Mammary epithelial cell (primary cell): Measurements from ENCODE around the gene SMOC1.

ENCODE experiments used
- CTCF ChIP-seq, 2 donors: IDR thresholded peaks in 1 of 2; conservative IDR thresholded peaks in 1 of 2; 2 replicates each; pipeline ENCODE4 v1.5.1; 2011 to 2012; ENCODE audit warnings: inconsistent platforms in 2 of 2, low read length in 2 of 2, mild to moderate bottlenecking in 2 of 2, control low read depth in 1 of 2, low read depth in 1 of 2; ENCODE audit not compliant: insufficient read depth in 1 of 2; ENCODE audit errors: extremely low read depth in 1 of 2
- EZH2 ChIP-seq: IDR thresholded peaks from 2 replicates; pipeline ENCODE4 v1.6.1; 2012; ENCODE audit warnings: low read length, inconsistent platforms, borderline replicate concordance

DNA sequence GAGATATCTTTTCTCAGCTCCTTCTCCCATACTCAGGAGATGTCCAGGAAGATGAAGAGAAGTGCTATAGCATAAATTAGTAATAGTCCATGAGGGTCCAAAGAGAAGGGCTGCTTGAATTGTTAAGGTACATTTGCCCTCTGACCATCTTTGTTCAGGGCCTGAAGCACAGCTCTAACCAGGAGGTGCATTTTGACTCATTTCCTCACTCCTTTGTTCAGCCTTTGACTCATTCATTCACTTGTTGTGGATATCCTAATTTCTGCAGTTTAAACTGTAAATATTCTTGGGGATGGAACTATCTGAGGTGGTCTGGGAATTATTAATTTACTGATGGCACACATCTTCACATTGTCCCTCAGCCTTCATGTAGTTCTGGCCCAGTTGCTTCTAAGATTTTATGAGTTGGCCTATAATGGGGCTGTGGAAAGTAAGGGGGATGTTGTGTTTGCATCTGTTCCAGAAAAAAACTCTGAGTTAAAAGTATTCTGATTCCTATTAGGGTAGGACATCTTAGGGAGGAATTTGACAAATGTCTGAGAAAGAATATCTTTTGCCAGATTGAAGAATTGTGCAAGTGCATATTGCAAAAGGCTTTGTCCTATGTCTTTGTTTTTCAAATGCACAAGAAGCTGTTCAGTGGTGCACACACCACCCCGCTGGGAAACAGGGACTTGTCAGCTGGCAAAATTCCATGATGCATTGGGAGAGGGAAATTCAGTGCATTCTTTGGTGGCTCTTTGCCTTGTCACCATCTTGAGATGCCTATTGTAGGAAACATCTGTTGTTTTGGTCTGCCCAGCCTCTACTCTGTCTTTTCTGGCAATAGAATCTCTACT, 22.1 kb downstream of the SMOC1 start:
- TF ChIP-seq CTCF (conservative IDR thresholded peaks at IDR 0.05 in 1 of 2, IDR thresholded peaks at IDR 0.05 in 1 of 2; ENCODE audit: extremely low read depth in 1 of 2, insufficient read depth in 1 of 2, low read depth in 1 of 2, low read length in 2 of 2) (no peak), EZH2 (no peak)
